GM19438 (cell line): ENCODE measurements around the gene TRA2A.
"Not testable (repeated sequence)": the region's sequence is repeated elsewhere in the genome, so short reads cannot be mapped to it uniquely, and the experiment has no call there.

Experiments used
- ATAC-seq: cut with Tn5 transposase; IDR thresholded peaks from one replicate; pipeline ENCODE4 v1.9.1; 2021; ENCODE audit warnings: low read depth; ENCODE audit not compliant: unreplicated experiment

TRA2A gene

GRCh38 chr7:23531794-23532489 lies at the start of gene TRA2A:
Gene TRA2A (minus strand): TSS chr7:23531981. CDS start chr7:23531824, 157 bp downstream.
- peak; percentile 93 for ATAC-seq

- peak; percentile 88 for ATAC-seq
Measured at GRCh38 chr7:23570592-23571200, 38.9 kb upstream of the TRA2A start.

- no peak for ATAC-seq
Measured at GRCh38 chr7:23558303-23558702, 26.5 kb upstream of the TRA2A start.

- no peak for ATAC-seq
Measured at GRCh38 chr7:23547662-23548061, 15.9 kb upstream of the TRA2A start.

GRCh38 chr7:23546897-23547572 lies 15.3 kb upstream of the TRA2A start:
- ATAC-seq = no peak

- no peak for ATAC-seq
Measured at GRCh38 chr7:23545493-23545892, 13.7 kb upstream of the TRA2A start.

GRCh38 chr7:23544913-23545354 lies 13.2 kb upstream of the TRA2A start:
- ATAC-seq = peak; percentile 71

- no peak for ATAC-seq
Measured at GRCh38 chr7:23542752-23543151, 11.0 kb upstream of the TRA2A start.

GRCh38 chr7:23539494-23539907 lies 7.7 kb upstream of the TRA2A start:
- ATAC-seq = peak; percentile 57

- no peak for ATAC-seq
Measured at GRCh38 chr7:23538301-23538700, 6.5 kb upstream of the TRA2A start.

- ATAC-seq = no peak
Measured at GRCh38 chr7:23533238-23533604, 1.4 kb upstream of the TRA2A start.

GRCh38 chr7:23532490-23533237 lies 883 bp upstream of the TRA2A start:
- no peak for ATAC-seq

GRCh38 chr7:23531050-23531793 lies 559 bp downstream of the TRA2A start:
- peak; percentile 27 for ATAC-seq

- no peak for ATAC-seq
Measured at GRCh38 chr7:23530405-23530804, 1.4 kb downstream of the TRA2A start.

GRCh38 chr7:23529262-23529859 lies 2.4 kb downstream of the TRA2A start:
- ATAC-seq = no peak

- not testable (repeated sequence) for ATAC-seq
Measured at GRCh38 chr7:23525611-23526010, 6.2 kb downstream of the TRA2A start.

GRCh38 chr7:23524473-23524872 lies 7.3 kb downstream of the TRA2A start:
- ATAC-seq = no peak

- no peak for ATAC-seq
Measured at GRCh38 chr7:23523486-23524075, 8.2 kb downstream of the TRA2A start.

- ATAC-seq = no peak
Measured at GRCh38 chr7:23520582-23520981, 11.2 kb downstream of the TRA2A start.

- ATAC-seq = no peak
Measured at GRCh38 chr7:23514755-23515154, 17.0 kb downstream of the TRA2A start.
